Naive thymus-derived CD4-positive, alpha-beta T cell (primary cell): Measurements from ENCODE around the gene KRT23. TPM values are rescaled to one million over a fixed set of nuclear protein-coding genes. Genes with fewer than 3 reads are reported as not detected.

Experiments used
- ATAC-seq: fragments of 150-1000 bp; cut with Tn5 transposase; 2 replicates; pipeline ENCODE4 v1.10.0; 2021; ENCODE audit warnings: mild to moderate bottlenecking, moderate library complexity
- CTCF ChIA-PET: fragments of 350-600 bp; sonication (Branson Sonifier 250); formaldehyde crosslinking; loops from one replicate; lab custom pipeline; 2021; ENCODE audit warnings: antibody characterized with exemption; lab: Charles Lee
- POLR2A ChIA-PET: fragments of 350-600 bp; sonication (Branson Sonifier 250); formaldehyde crosslinking; loops from one replicate; lab custom pipeline; 2021; ENCODE audit warnings: antibody characterized with exemption, inconsistent platforms; lab: Charles Lee
- DNase-seq, 9 donors: peaks; one replicate each; pipeline versions ENCODE4 v3.0.0 to v3.0.0-alpha.2; 2020 to 2022; ENCODE audit warnings: mixed read lengths in 1 of 9
- H3K27ac ChIP-seq: one replicate; pipeline ENCODE4 v1.7.0; 2013; ENCODE audit warnings: mild to moderate bottlenecking, low read depth, low read length, moderate library complexity
- H3K27me3 ChIP-seq, 2 donors: one replicate each; pipeline ENCODE4 v1.7.0; 2013; ENCODE audit warnings: low read length in 2 of 2, mild to moderate bottlenecking in 2 of 2, moderate library complexity in 2 of 2; ENCODE audit not compliant: control insufficient read depth in 2 of 2, insufficient read depth in 2 of 2
- H3K36me3 ChIP-seq, 3 experiments: 1 replicate in 2 of 3; 2 replicates in 1 of 3; pipeline ENCODE4 v1.7.0; 2013; ENCODE audit warnings: low read length in 3 of 3, mild to moderate bottlenecking in 3 of 3, moderate library complexity in 1 of 3; ENCODE audit not compliant: insufficient read depth in 3 of 3, control insufficient read depth in 2 of 3
- H3K4me1 ChIP-seq, 2 donors: one replicate each; pipeline ENCODE4 v1.7.0; 2013; ENCODE audit warnings: low read length in 2 of 2, mild to moderate bottlenecking in 2 of 2, moderate library complexity in 1 of 2; ENCODE audit not compliant: control insufficient read depth in 2 of 2, insufficient read depth in 2 of 2
- H3K4me3 ChIP-seq: 2 replicates; pipeline ENCODE4 v1.7.0; 2013; ENCODE audit warnings: mild to moderate bottlenecking, low read length
- H3K9me3 ChIP-seq, 3 experiments: 1 replicate in 2 of 3; 2 replicates in 1 of 3; pipeline ENCODE4 v1.7.0; 2013; ENCODE audit warnings: low read length in 3 of 3; ENCODE audit not compliant: control insufficient read depth in 2 of 3
- H3K27ac Mint-ChIP-seq, 9 donors: one replicate each; pipeline ENCODE4 v1.8.0; 2020 to 2022; ENCODE audit warnings: mixed read lengths in 9 of 9, mild to moderate bottlenecking in 8 of 9, moderate library complexity in 5 of 9, inconsistent platforms in 2 of 9
- H3K27me3 Mint-ChIP-seq, 5 donors: one replicate each; pipeline ENCODE4 v1.8.0; 2021 to 2022; ENCODE audit warnings: mixed read lengths in 5 of 5, mild to moderate bottlenecking in 1 of 5
- H3K36me3 Mint-ChIP-seq, 5 donors: one replicate each; pipeline ENCODE4 v1.8.0; 2020 to 2022; ENCODE audit warnings: mixed read lengths in 5 of 5, mild to moderate bottlenecking in 3 of 5, inconsistent platforms in 1 of 5
- H3K4me1 Mint-ChIP-seq, 7 donors: one replicate each; pipeline ENCODE4 v1.8.0; 2020 to 2022; ENCODE audit warnings: mixed read lengths in 7 of 7, mild to moderate bottlenecking in 3 of 7, inconsistent platforms in 1 of 7
- H3K4me3 Mint-ChIP-seq, 10 donors: one replicate each; pipeline ENCODE4 v1.8.0; 2020 to 2022; ENCODE audit warnings: mild to moderate bottlenecking in 10 of 10, mixed read lengths in 10 of 10, moderate library complexity in 6 of 10, inconsistent platforms in 2 of 10
- H3K9me3 Mint-ChIP-seq, 11 donors: one replicate each; pipeline ENCODE4 v1.8.0; 2020 to 2022; ENCODE audit warnings: mixed read lengths in 11 of 11, mild to moderate bottlenecking in 4 of 11, inconsistent platforms in 1 of 11, moderate library complexity in 1 of 11
- intact Hi-C, 2 donors: fragments of 100-400 bp; cut with micrococcal nuclease; formaldehyde crosslinking; loops; one replicate each; pipeline ENCODE4 v1.15.1; 2023
- polyA plus RNA-seq, 2 donors: library from polyadenylated mRNA; unstranded; fragments of 300-500 nt; fragmentation: Illumina TruSeq; gene quantifications; one replicate each; pipeline ENCODE4 v1.2.3, GENCODE V29; 2021
- total RNA-seq, 6 experiments: library from RNA in 5 of 6; stranded (reverse) in 5 of 6; gene quantifications; 1 replicate in 5 of 6; 2 replicates in 1 of 6; pipeline ENCODE4 v1.2.3 and lab custom pipeline; 2021 to 2026

The KRT23 gene
- total and polyA plus RNA-seq, 7 experiments from 2014 or later = 0.83 TPM; not detected in 6

DNA sequence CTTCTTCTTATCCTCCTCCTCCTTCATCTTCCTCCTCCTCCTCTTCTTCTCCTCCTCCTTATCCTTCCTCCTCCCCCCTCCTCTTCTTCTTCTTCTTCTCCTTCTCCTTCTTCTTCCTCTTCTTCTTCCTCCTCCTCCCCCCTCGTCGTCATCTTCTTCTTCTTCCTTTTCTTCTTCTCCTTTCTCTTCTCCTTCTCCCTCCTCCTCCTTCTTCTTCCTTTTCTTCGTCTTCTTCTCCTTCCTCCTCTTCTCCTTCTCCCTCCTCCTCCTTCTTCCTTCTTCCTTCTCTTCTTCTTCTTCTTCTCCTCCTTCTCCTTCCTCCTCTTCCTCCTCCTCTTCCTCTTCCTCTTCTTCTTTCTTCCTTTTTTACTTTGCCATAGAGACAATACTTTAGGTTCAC, 5.1 kb upstream of the KRT23 start:
- H3K27me3 ChIP-seq = no peaks in the 10 kb centered on the region
- ChIA-PET POLR2A (no interaction called here), CTCF (no interaction called here)
- peaks cover 0 to 4% (median 0%) of the 10 kb centered on the region in 7 donors for H3K4me1 Mint-ChIP-seq
- intact Hi-C loops = no loop called here
- peaks cover 25 to 49% (median 37%) of the 10 kb centered on the region in 5 donors for H3K27me3 Mint-ChIP-seq
- H3K36me3 Mint-ChIP-seq = no peaks in the 10 kb centered on the region
- no peak overlapping the region for H3K4me3 ChIP-seq
- no peak overlapping the region for H3K4me3 Mint-ChIP-seq
- no peak for DNase-seq
- ATAC-seq = no peak
- H3K36me3 ChIP-seq = no peaks in the 10 kb centered on the region
- no peaks in the 10 kb centered on the region for H3K4me1 ChIP-seq
- H3K27ac ChIP-seq = no peak overlapping the region
- no peaks in the 10 kb centered on the region for H3K9me3 ChIP-seq
- peaks cover 0 to 4% (median 0%) of the 10 kb centered on the region in 11 donors for H3K9me3 Mint-ChIP-seq
- H3K27ac Mint-ChIP-seq = no peak overlapping the region

DNA sequence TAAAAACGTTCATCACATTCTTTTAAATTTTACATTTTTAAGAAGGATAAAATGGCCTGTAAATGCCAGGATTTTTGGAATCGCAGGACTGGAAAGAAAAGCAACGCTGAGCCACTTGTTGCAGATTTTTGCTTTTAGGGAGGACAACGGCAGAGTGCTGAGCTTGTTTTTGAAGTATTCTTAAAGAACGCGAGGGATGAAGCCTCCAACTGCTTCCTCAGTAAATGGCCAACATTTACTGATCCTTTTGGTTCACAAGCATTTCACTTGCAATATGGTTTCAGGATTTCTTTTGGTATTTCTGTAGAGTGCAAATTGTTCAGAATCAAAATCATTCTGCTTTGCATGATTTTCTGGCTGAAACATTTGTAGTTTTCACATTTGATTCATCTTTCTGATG, 2.8 kb upstream of the KRT23 start:
- H3K4me3 Mint-ChIP-seq = no peak overlapping the region
- CTCF ChIA-PET = no interaction called here

DNA sequence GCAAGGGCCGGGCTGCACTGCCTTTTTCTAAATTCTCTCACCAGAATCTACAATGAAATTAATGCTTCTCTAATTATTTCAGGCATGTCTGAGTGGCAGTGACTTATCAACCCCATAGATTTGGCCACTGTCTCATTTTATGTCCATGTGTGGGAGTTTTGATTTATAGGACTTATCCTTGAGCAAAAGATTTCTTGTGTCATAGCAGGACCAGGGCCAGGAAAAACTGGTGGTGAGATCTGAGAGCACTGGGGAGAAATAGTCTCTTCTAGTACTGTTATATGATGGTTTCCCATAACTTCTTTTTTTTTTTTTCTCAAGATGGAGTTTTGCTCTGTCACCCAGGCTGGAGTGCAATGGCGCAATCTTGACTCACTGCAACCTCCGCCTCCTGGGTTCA, 1.5 kb upstream of the KRT23 start:
- Mint-ChIP-seq H3K36me3 (no peaks in the 10 kb centered on the region), H3K27ac (no peak overlapping the region), H3K27me3 (peaks cover 9 to 31% (median 18%) of the 10 kb centered on the region in 5 donors), H3K9me3 (peaks cover 0 to 4% (median 0%) of the 10 kb centered on the region in 11 donors), H3K4me3 (no peak overlapping the region), H3K4me1 (peaks cover 0 to 4% (median 0%) of the 10 kb centered on the region in 7 donors)
- Histone ChIP-seq H3K4me3 (no peak overlapping the region), H3K27me3 (no peaks in the 10 kb centered on the region), H3K9me3 (no peaks in the 10 kb centered on the region), H3K27ac (no peak overlapping the region), H3K4me1 (no peaks in the 10 kb centered on the region), H3K36me3 (no peaks in the 10 kb centered on the region)
- DNase-seq = no peak
- intact Hi-C loops = no loop called here
- POLR2A ChIA-PET = no interaction called here
- CTCF ChIA-PET = no interaction called here
- no peak for ATAC-seq

More for the DNA sequence above, 2.8 kb upstream of the KRT23 start:
- no peaks in the 10 kb centered on the region for H3K9me3 ChIP-seq
- DNase-seq (no peak), ATAC-seq (no peak)
- no peak overlapping the region for H3K4me3 ChIP-seq
- no peaks in the 10 kb centered on the region for H3K4me1 ChIP-seq
- POLR2A ChIA-PET = no interaction called here
- Mint-ChIP-seq H3K36me3 (no peaks in the 10 kb centered on the region), H3K9me3 (peaks cover 0 to 4% (median 0%) of the 10 kb centered on the region in 11 donors), H3K4me1 (peaks cover 0 to 4% (median 0%) of the 10 kb centered on the region in 7 donors), H3K27me3 (peaks cover 11 to 30% (median 24%) of the 10 kb centered on the region in 5 donors), H3K27ac (no peak overlapping the region)
- no peaks in the 10 kb centered on the region for H3K27me3 ChIP-seq
- no peak overlapping the region for H3K27ac ChIP-seq
- intact Hi-C loops = no loop called here
- H3K36me3 ChIP-seq = no peaks in the 10 kb centered on the region

DNA sequence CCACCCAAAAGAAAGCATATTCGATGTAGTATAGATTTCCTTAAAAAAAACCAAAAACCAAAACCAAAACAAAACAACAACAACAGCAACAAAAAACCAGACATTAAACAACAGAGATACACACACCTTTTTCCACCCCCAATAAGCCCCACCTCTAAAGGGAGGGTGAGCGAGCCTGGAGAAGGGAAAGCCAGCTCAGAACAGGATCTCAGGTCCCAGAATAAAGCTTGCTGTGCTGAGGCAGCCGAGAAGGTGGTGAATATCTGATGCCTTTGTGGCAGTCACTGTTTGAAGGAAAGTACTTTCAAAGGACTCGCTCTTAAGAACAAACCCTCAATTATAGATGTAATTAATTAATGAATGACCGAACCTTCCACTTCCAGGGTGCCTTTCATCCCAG, 470 bp downstream of the KRT23 start:
- H3K27me3 Mint-ChIP-seq = peaks cover 8 to 19% (median 13%) of the 10 kb centered on the region in 5 donors
- ATAC-seq (no peak), DNase-seq (no peak)
- no peak overlapping the region for H3K4me3 Mint-ChIP-seq
- Histone ChIP-seq H3K27ac (no peak overlapping the region), H3K4me3 (no peak overlapping the region), H3K4me1 (no peaks in the 10 kb centered on the region), H3K9me3 (no peaks in the 10 kb centered on the region), H3K36me3 (no peaks in the 10 kb centered on the region), H3K27me3 (no peaks in the 10 kb centered on the region)
- POLR2A ChIA-PET = no interaction called here
- no peaks in the 10 kb centered on the region for H3K9me3 Mint-ChIP-seq
- H3K4me1 Mint-ChIP-seq = no peaks in the 10 kb centered on the region
- intact Hi-C loops = no loop called here
- no peak overlapping the region for H3K27ac Mint-ChIP-seq
- CTCF ChIA-PET = no interaction called here
- H3K36me3 Mint-ChIP-seq = no peaks in the 10 kb centered on the region

GRCh38 chr17:40936437-40936971, 942 bp downstream of the KRT23 start:
- H3K27ac Mint-ChIP-seq = no peak overlapping the region

DNA sequence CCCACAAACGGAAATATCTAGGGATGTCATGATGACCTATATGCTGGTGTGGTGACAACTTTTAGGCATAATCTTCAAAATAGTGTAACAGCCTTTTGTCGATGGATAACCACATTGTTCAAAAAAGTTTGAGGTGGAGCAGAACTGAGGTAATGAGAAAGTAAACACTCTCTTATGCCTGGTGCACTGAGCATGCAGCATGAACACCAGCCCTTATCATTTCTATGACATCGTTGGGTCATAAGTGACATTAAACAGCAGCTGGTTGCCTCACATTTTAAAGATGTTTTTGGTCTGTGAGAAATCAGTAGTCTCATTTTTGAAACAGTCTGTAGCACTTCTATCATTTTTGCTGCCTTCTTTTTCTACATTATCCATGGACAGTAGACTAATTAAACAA, 1.8 kb downstream of the KRT23 start:
- no peaks in the 10 kb centered on the region for H3K4me1 Mint-ChIP-seq
- no peak overlapping the region for H3K27ac Mint-ChIP-seq
- Histone ChIP-seq H3K9me3 (no peaks in the 10 kb centered on the region), H3K36me3 (no peaks in the 10 kb centered on the region), H3K4me3 (no peak overlapping the region), H3K27ac (no peak overlapping the region), H3K27me3 (no peaks in the 10 kb centered on the region), H3K4me1 (no peaks in the 10 kb centered on the region)
- DNase-seq (no peak), ATAC-seq (no peak)
- H3K27me3 Mint-ChIP-seq = peaks cover 8 to 23% (median 11%) of the 10 kb centered on the region in 5 donors
- ChIA-PET CTCF (no interaction called here), POLR2A (no interaction called here)
- H3K4me3 Mint-ChIP-seq = no peak overlapping the region
- intact Hi-C loops = no loop called here
- H3K9me3 Mint-ChIP-seq = no peaks in the 10 kb centered on the region
- H3K36me3 Mint-ChIP-seq = no peaks in the 10 kb centered on the region

More at GRCh38 chr17:40936437-40936971, 942 bp downstream of the KRT23 start:
- Histone ChIP-seq H3K27me3 (no peaks in the 10 kb centered on the region), H3K4me1 (no peaks in the 10 kb centered on the region), H3K4me3 (no peak overlapping the region), H3K36me3 (no peaks in the 10 kb centered on the region), H3K27ac (no peak overlapping the region), H3K9me3 (no peaks in the 10 kb centered on the region)
- H3K27me3 Mint-ChIP-seq = peaks cover 8 to 19% (median 13%) of the 10 kb centered on the region in 5 donors
- no peaks in the 10 kb centered on the region for H3K4me1 Mint-ChIP-seq
- H3K9me3 Mint-ChIP-seq = no peaks in the 10 kb centered on the region
- ATAC-seq = no peak
- no peak overlapping the region for H3K4me3 Mint-ChIP-seq
- POLR2A ChIA-PET = no interaction called here
- H3K36me3 Mint-ChIP-seq = no peaks in the 10 kb centered on the region
- DNase-seq = no peak
- intact Hi-C loops = no loop called here
- CTCF ChIA-PET = no interaction called here

DNA sequence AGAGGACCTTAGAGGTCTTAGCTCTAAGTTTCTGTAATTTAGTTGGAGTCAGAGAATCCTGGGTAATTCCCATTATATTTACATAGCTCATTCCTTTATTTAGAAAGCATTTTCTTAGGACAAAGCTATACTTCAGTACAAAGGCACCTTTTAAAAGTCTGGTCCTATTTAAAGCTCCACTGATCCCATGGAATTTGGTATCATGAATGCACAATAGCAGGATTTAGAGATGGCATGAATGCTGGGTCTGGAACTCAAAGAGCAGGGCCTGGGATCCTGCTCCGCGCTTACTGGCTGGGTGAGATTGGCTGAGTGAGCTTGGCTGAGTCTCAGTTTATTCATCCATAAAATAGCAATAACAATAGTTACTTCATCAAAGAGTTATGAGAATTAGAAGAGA, 4.8 kb downstream of the KRT23 start:
- Histone ChIP-seq H3K36me3 (no peaks in the 10 kb centered on the region), H3K4me3 (no peak overlapping the region), H3K4me1 (no peaks in the 10 kb centered on the region), H3K9me3 (no peaks in the 10 kb centered on the region), H3K27me3 (no peaks in the 10 kb centered on the region), H3K27ac (no peak overlapping the region)
- no peak for ATAC-seq
- ChIA-PET CTCF (interaction anchor here (0.9 kb wide), 1 partner anchor 716 kb away, joined by 3 read pairs; no protein-coding TSS in a partner anchor), POLR2A (no interaction called here)
- Mint-ChIP-seq H3K4me3 (no peak overlapping the region), H3K27ac (no peak overlapping the region), H3K27me3 (peaks cover 12 to 26% (median 17%) of the 10 kb centered on the region in 5 donors), H3K36me3 (no peaks in the 10 kb centered on the region), H3K9me3 (peaks cover 0 to 2% (median 0%) of the 10 kb centered on the region in 11 donors), H3K4me1 (peaks cover 0 to 2% (median 0%) of the 10 kb centered on the region in 7 donors)
- no peak for DNase-seq
- intact Hi-C loops = no loop called here
